Stimulated activated CD8-positive, alpha-beta memory T cell treated with anti-CD3 and anti-CD28 coated beads, Interleukin-15, amount 100 ng/mL, for 48 hours (primary cell): ENCODE results near the gene DUSP23.

ENCODE experiments used
- DNase-seq, 2 donors: peaks; one replicate each; pipeline ENCODE4 v3.0.0-alpha.2; 2020; ENCODE audit warnings: low read depth in 2 of 2

The DUSP23 gene

DNA sequence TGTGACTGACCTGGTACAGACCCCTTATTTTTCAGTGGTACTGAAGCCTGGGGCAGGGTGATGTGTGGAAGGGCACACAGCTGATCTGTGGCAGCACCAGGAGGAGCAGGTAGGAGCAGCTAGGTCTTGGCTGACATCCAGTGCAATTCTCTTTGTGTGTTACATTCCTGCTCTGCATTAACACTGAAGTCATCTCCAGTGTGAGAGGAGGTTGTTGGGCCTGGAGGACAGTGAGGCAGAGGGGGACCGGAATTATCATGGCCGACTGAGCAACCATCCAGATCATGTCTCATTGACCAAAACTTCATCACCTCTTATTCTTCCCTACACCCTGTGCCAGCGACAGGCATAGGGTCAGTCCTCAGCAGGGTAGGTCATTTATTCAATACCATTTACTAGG, 47.4 kb downstream of the DUSP23 start:
- no peak for DNase-seq

DNA sequence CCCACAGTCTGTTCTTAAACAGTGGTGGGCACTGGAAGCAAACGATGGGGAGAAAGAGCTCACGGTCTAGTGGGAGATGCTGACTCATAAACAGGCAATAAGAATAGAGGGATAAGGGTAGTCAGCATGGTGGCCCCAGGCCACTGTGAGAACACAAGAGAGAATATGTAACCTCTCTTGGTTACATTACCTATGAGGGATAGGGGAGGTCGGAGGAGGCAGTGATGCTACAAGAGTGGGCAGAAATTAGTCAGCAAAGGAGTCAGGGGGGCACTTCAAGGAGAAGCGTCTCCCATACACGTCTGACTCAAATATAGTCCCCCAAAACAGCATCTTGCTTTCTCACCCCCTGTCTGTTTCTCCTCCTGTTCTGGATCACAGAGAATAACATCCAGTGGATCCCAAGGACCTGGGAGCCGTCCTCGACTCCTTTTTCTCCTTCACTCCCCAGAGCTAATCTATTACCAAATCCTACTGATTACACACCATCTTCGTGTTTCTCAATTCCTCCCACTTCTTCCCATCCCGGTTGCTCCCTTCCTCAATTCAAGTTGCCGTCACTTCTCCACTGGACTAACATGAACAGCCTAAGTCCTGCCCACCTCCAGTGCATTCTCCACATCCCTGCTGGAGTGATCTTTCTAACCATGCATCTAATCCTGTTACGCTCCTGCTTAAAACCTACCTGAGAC, 48.0 kb downstream of the DUSP23 start:
- DNase-seq, result no peak

DNA sequence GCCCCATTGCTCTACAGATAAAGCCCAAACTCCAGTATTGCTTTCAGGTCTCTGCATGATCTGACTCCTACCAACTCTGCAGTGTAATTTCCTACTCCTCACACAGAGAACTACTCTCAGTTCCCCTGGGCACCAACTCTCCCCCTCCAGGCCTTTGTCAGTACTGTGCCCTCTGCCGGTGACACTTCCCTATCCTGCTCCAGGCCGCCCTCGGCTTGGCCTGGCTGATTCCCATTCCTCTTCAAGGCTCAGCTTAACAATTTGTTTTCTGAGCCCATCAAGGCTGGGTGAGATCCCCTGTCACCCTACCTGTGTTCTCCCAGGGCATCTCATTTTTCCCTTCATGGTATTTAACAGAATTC, 48.5 kb downstream of the DUSP23 start:
- DNase-seq, result no peak

DNA sequence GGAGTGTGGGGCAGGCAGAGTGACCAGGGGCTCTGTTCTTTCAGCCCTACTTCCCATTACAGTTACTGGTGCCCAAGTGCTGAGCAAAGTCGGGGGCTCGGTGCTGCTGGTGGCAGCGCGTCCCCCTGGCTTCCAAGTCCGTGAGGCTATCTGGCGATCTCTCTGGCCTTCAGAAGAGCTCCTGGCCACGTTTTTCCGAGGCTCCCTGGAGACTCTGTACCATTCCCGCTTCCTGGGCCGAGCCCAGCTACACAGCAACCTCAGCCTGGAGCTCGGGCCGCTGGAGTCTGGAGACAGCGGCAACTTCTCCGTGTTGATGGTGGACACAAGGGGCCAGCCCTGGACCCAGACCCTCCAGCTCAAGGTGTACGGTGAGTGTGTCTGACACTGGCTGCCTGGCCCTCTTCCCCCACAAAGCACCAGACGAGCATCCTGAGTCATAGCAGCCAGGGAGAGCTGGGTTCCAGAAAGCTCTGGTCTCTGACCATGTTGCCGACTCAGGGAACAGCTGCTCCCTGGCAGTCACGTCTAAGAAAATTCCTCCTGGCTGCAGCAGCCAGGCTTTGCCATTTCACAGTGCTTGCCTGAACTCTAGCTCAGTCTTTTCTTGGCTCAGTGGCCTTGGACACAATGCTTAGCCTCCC, 49.2 kb downstream of the DUSP23 start:
- no peak for DNase-seq

DNA sequence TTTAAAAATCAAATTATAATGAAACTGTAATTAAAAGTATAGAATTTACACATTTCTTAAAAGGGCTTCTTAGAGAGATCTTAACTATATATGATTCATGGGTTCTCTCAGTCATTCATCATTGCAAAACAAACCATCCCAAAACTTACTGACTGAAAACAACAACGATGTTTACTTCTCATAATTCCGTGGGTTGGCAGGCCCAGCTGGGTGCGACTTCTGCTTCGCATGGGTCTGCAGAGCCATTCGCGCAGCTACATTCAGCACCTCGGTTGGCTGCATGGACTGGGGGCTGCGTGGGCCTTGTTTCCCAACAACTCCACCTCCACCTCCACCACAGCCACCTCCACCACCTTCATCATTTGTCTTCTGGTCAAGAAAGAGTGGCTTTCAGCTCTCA, 50.0 kb downstream of the DUSP23 start:
- DNase-seq, result no peak

DNA sequence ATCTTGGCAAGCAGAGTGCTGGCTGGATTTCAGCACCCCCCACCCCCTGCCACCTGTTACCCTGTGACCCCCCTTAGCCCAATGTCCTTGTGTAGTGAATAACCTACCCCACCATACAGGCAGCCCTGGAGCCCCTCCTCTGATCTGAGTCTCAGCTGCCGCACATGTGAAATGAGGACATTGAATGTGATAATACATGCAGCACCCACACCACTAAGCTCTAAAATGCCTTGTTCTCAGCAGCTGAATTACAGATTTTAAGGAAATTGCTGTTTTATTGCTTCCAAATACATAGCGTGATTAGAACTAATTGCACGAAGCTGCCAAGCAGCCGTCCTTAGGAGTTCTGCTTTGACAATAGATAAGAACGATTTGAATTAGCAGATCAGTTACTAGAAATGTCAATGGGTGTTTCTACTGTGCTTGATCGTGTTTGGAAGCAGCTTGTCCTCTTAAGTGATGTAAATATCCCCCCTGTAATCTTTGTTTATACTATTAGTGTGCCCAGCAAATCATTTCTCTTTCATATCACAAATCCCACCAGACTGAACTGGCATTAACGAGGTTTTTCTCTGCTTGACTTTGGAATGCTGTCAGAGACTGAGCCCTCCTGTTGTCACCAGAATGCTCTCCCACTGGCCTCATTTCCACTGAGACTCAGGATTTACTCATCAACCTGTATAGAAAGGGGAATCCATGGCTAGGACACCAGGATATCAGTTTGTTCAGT, 50.8 kb downstream of the DUSP23 start:
- DNase-seq, result no peak
